ENCODE data around the gene CPEB2. TPM values are rescaled to one million over a fixed set of nuclear protein-coding genes. Genes with fewer than 3 reads are reported as not detected.

Gene CPEB2
- total and polyA plus RNA-seq, 2 of the 8 experiments (the other 6 are each of a cell fraction or from before 2014, with no cell fraction given) = 0.39 to 1.9 TPM

GRCh38 chr4:15060213-15060612, 57.9 kb downstream of the CPEB2 start:
- H2BK15ac ChIP-seq (ENCODE audit: low read length) = no peak overlapping the region
- H3K4me1 ChIP-seq (replicated peaks in 1 of 4; ENCODE audit: control insufficient read depth in 3 of 4, insufficient read depth in 4 of 4, low read length in 3 of 4) = no peaks in the 10 kb centered on the region
- no peak overlapping the region for H3K9ac ChIP-seq (replicated peaks in 1 of 4; ENCODE audit: extremely low read depth in 1 of 4, low read depth in 3 of 4, low read length in 3 of 4)
- ChIA-PET POLR2A (ENCODE audit: partially characterized antibody) (no interaction called here), CTCF (ENCODE audit: partially characterized antibody) (interaction anchor here (0.9 to 1.3 kb wide), 2 partner anchors 9 to 21 kb away, joined by 3 read pairs; no protein-coding TSS in a partner anchor)
- no peak overlapping the region for H2AK5ac ChIP-seq (ENCODE audit: low read depth, low read length)
- H3K4ac ChIP-seq (replicated peaks; ENCODE audit: insufficient read length, low read depth, low read length) = no peak overlapping the region
- H3K18ac ChIP-seq (ENCODE audit: extremely low read depth, low read length) = no peak overlapping the region
- no peaks in the 10 kb centered on the region for H3K79me2 ChIP-seq (ENCODE audit: control insufficient read depth in 1 of 2, insufficient read depth in 2 of 2, low read length in 2 of 2)
- H3K79me1 ChIP-seq (ENCODE audit: low read depth, low read length) = no peaks in the 10 kb centered on the region
- 92% methylated on average over 2 of the region's 2 CpGs; no CpG with 5 or more reads in 1 of the 2 experiments for WGBS, 2 experiments (ENCODE audit: extremely low coverage in 1 of 2, insufficient coverage in 1 of 2, insufficient read length in 1 of 2, insufficient replicate concordance in 2 of 2, low coverage in 1 of 2, low lambda C conversion rate in 2 of 2, missing lambda C conversion rate in 1 of 2)
- no peak overlapping the region for H4K5ac ChIP-seq (ENCODE audit: insufficient read length, low read depth, low read length)
- no peak overlapping the region for H2BK12ac ChIP-seq (ENCODE audit: low read depth, low read length)
- DNase-seq (ENCODE audit: low read depth in 1 of 2, low spot score in 2 of 2) = no peak
- H3K23me2 ChIP-seq (ENCODE audit: low read depth, low read length) = no peaks in the 10 kb centered on the region; the same call in 1 of the 2 replicates
- H4K20me1 ChIP-seq (replicated peaks in 1 of 2; ENCODE audit: control insufficient read depth in 1 of 2, insufficient read depth in 2 of 2, low read length in 2 of 2) = no peaks in the 10 kb centered on the region
- no peak overlapping the region for H3K4me2 ChIP-seq (ENCODE audit: insufficient read depth in 1 of 2, low read depth in 2 of 2, low read length in 2 of 2)
- H3K56ac ChIP-seq (replicated peaks; ENCODE audit: insufficient read length, low read depth, low read length) = no peak overlapping the region
- H3K36me3 ChIP-seq (ENCODE audit: control insufficient read depth in 2 of 4, insufficient read depth in 4 of 4, low read length in 3 of 4) = 0 out of 8 replicates have a peak, but pooled peaks cover 0 to 3% (median 0%) of the 10 kb centered on the region in 4 experiments
- peaks cover 4% of the 10 kb centered on the region in 2 experiments; a peak in 3 of 4 replicates for H3K9me3 ChIP-seq (ENCODE audit: insufficient read depth in 2 of 2, low read depth in 1 of 2, low read length in 1 of 2)
- H3K4me3 ChIP-seq (ENCODE audit: extremely low read depth in 1 of 4, insufficient read depth in 2 of 4, low read depth in 3 of 4, low read length in 4 of 4) = no peak overlapping the region
- no peak overlapping the region for H2BK20ac ChIP-seq (ENCODE audit: low read length)
- H2AFZ ChIP-seq (ENCODE audit: low read length) = no peak overlapping the region
- H3K27me3 ChIP-seq (replicated peaks in 1 of 4; ENCODE audit: control insufficient read depth in 3 of 4, extremely low read depth in 1 of 4, insufficient read depth in 3 of 4, low read length in 3 of 4) = no peaks in the 10 kb centered on the region
- no peak overlapping the region for H3K14ac ChIP-seq (ENCODE audit: insufficient read length)
- H2BK120ac ChIP-seq (replicated peaks; ENCODE audit: low read depth, low read length) = no peak overlapping the region
- no peak overlapping the region for H2BK5ac ChIP-seq (ENCODE audit: low read depth, low read length)
- FAIRE-seq = no peak
- no peak overlapping the region for H4K8ac ChIP-seq (ENCODE audit: extremely low read depth, insufficient read depth, low read length)
- H3K23ac ChIP-seq (ENCODE audit: insufficient read length) = no peak overlapping the region
- no peak overlapping the region for H3K27ac ChIP-seq (ENCODE audit: low read depth, low read length)
- H4K91ac ChIP-seq (replicated peaks; ENCODE audit: insufficient read length, low read length) = no peak overlapping the region
- no peak for TF ChIP-seq RAD21 (IDR thresholded peaks at IDR 0.05 in 1 of 2, conservative IDR thresholded peaks at IDR 0.05 in 1 of 2; ENCODE audit: low read depth in 2 of 2, low read length in 2 of 2)
- no peak for TF ChIP-seq TAF7 (optimal IDR thresholded peaks at IDR 0.05; ENCODE audit: borderline replicate concordance, low read depth, low read length)
- no peak for TF ChIP-seq BACH1 (IDR thresholded peaks at IDR 0.05; ENCODE audit: low read length)
- TF ChIP-seq ASH2L (IDR thresholded peaks at IDR 0.05; ENCODE audit: low read length) = no peak
- no peak for TF ChIP-seq RNF2 (IDR thresholded peaks at IDR 0.05; ENCODE audit: borderline replicate concordance, low read depth, low read length, missing control alignments, poor library complexity, severe bottlenecking)
- no peak for TF ChIP-seq ZNF274 (IDR thresholded peaks at IDR 0.05; ENCODE audit: borderline replicate concordance, extremely low read depth, low read length)
- no peak for TF ChIP-seq CBX5 (IDR thresholded peaks at IDR 0.05; ENCODE audit: low read depth, low read length)
- no peak for TF ChIP-seq TCF12 (IDR thresholded peaks at IDR 0.05; ENCODE audit: low read depth, low read length)
- no peak for TF ChIP-seq SAP30 (IDR thresholded peaks at IDR 0.05; ENCODE audit: insufficient read depth, insufficient replicate concordance, low read length)
- no peak for TF ChIP-seq RBBP5 (IDR thresholded peaks at IDR 0.05; ENCODE audit: borderline replicate concordance, low read depth, low read length)
- TF ChIP-seq GABPA (IDR thresholded peaks at IDR 0.05; ENCODE audit: borderline replicate concordance, insufficient read depth, low read length) = no peak
- TF ChIP-seq CEBPB (IDR thresholded peaks at IDR 0.05; ENCODE audit: low read depth, low read length) = no peak
- TF ChIP-seq HDAC6 (IDR thresholded peaks at IDR 0.05; ENCODE audit: low read depth, low read length) = no peak

Measured in H1 (cell line).